B cell (primary cell): ENCODE data around the gene EPHB1. TPM values are rescaled to one million over a fixed set of nuclear protein-coding genes. Genes with fewer than 3 reads are reported as not detected.

Experiments used
- ATAC-seq: fragments of 200-7000 bp; cut with Tn5 transposase; one replicate; pipeline ENCODE4 v1.10.0; 2021; ENCODE audit warnings: low read depth, mild to moderate bottlenecking, moderate number of reproducible peaks, moderate library complexity
- CTCF ChIA-PET: fragments of 350-600 bp; sonication (Branson Sonifier 250); formaldehyde crosslinking; loops from one replicate; lab custom pipeline; 2021; ENCODE audit warnings: antibody characterized with exemption, inconsistent platforms; lab: Charles Lee
- POLR2A ChIA-PET: fragments of 350-600 bp; sonication (Branson Sonifier 250); formaldehyde crosslinking; loops from one replicate; lab custom pipeline; 2021; ENCODE audit warnings: antibody characterized with exemption; lab: Charles Lee
- DNase-seq: peaks from one replicate; pipeline ENCODE4 v3.0.0; 2013
- H2AFZ ChIP-seq: 2 replicates; pipeline ENCODE4 v1.6.1; 2012; ENCODE audit warnings: mild to moderate bottlenecking, low read depth, low read length; ENCODE audit not compliant: insufficient read depth, poor library complexity, severe bottlenecking
- H3K27ac ChIP-seq, 2 donors: 1 replicate in 1 of 2; 2 replicates in 1 of 2; pipeline ENCODE4 v1.5.1; 2012 to 2013; ENCODE audit warnings: low read length in 2 of 2, mild to moderate bottlenecking in 2 of 2, moderate library complexity in 1 of 2
- H3K27me3 ChIP-seq, 4 experiments: fragments of 200-600 bp in 1 of 4; sonication (generic) in 1 of 4; replicated peaks in 1 of 4; 1 replicate in 2 of 4; 2 replicates in 2 of 4; pipeline versions ENCODE4 v1.6.1 to v1.7.0; 2013 to 2016; ENCODE audit warnings: low read length in 3 of 4, mild to moderate bottlenecking in 2 of 4, mixed read lengths in 1 of 4, moderate library complexity in 1 of 4; ENCODE audit not compliant: insufficient read depth in 4 of 4, control insufficient read depth in 3 of 4; ENCODE audit errors: control extremely low read depth in 1 of 4
- H3K36me3 ChIP-seq, 2 experiments: replicated peaks in 1 of 2; 1 replicate in 1 of 2; 2 replicates in 1 of 2; pipeline versions ENCODE4 v1.6.1 to v1.7.1; 2013; ENCODE audit warnings: low read length in 1 of 2; ENCODE audit not compliant: insufficient read depth in 2 of 2, control insufficient read depth in 1 of 2; ENCODE audit errors: control extremely low read depth in 1 of 2, extremely low read depth in 1 of 2
- H3K4me1 ChIP-seq, 2 donors: fragments of 200-600 bp in 1 of 2; sonication (generic) in 1 of 2; 1 replicate in 1 of 2; 2 replicates in 1 of 2; pipeline versions ENCODE4 v1.5.1 to v1.6.1; 2013 to 2017; ENCODE audit warnings: low read length in 2 of 2; ENCODE audit not compliant: control insufficient read depth in 2 of 2, insufficient read depth in 2 of 2
- H3K4me2 ChIP-seq: replicated peaks from 2 replicates; pipeline ENCODE3; 2012; ENCODE audit warnings: mild to moderate bottlenecking, low read depth, low read length; ENCODE audit not compliant: poor library complexity, severe bottlenecking
- H3K4me3 ChIP-seq, 5 experiments: fragments of 200-600 bp in 1 of 5; sonication (generic) in 1 of 5; 1 replicate in 3 of 5; 2 replicates in 2 of 5; pipeline versions ENCODE4 v1.5.1 to v1.7.0; 2011 to 2016; ENCODE audit warnings: low read length in 4 of 5, mild to moderate bottlenecking in 4 of 5, low read depth in 2 of 5, control low read depth in 1 of 5, moderate library complexity in 1 of 5; ENCODE audit not compliant: insufficient read depth in 1 of 5; ENCODE audit errors: control extremely low read depth in 1 of 5, extremely low read depth in 1 of 5
- H3K79me2 ChIP-seq: fragments of 200-600 bp; sonication (generic); one replicate; pipeline ENCODE4 v1.6.0; 2016; ENCODE audit warnings: low read length; ENCODE audit not compliant: control insufficient read depth, insufficient read depth
- H3K9ac ChIP-seq: fragments of 200-600 bp; sonication (generic); 2 replicates; pipeline ENCODE4 v1.6.1; 2017; ENCODE audit warnings: mild to moderate bottlenecking, low read length, moderate library complexity
- H3K9me3 ChIP-seq, 3 donors: one replicate each; pipeline versions ENCODE4 v1.6.1 to v1.7.1; 2013; ENCODE audit warnings: low read length in 2 of 3; ENCODE audit not compliant: control insufficient read depth in 2 of 3, insufficient read depth in 1 of 3; ENCODE audit errors: control extremely low read depth in 1 of 3
- H4K20me1 ChIP-seq: 2 replicates; pipeline ENCODE4 v1.6.0; 2012; ENCODE audit warnings: mild to moderate bottlenecking, low read length; ENCODE audit not compliant: insufficient read depth, control insufficient read depth, poor library complexity, severe bottlenecking
- H3K27ac Mint-ChIP-seq: one replicate; pipeline ENCODE4 v1.8.0; 2021; ENCODE audit warnings: mixed read lengths
- H3K27me3 Mint-ChIP-seq: one replicate; pipeline ENCODE4 v1.8.0; 2021; ENCODE audit warnings: mixed read lengths
- H3K4me1 Mint-ChIP-seq: one replicate; pipeline ENCODE4 v1.8.0; 2021; ENCODE audit warnings: mixed read lengths
- H3K4me3 Mint-ChIP-seq: one replicate; pipeline ENCODE4 v1.8.0; 2021; ENCODE audit warnings: mixed read lengths
- H3K9me3 Mint-ChIP-seq: one replicate; pipeline ENCODE4 v1.8.0; 2022; ENCODE audit warnings: mixed read lengths; ENCODE audit not compliant: insufficient read depth
- EZH2 ChIP-seq: IDR thresholded peaks from 2 replicates; pipeline ENCODE4 v1.6.1; 2012; ENCODE audit warnings: borderline replicate concordance, low read depth, mild to moderate bottlenecking, moderate library complexity, low read length; ENCODE audit not compliant: insufficient read depth, poor library complexity, severe bottlenecking
- WGBS: methylation state at CpG from one replicate; pipeline ENCODE4 v1.1.5; 2013; ENCODE audit warnings: missing lambda C conversion rate; ENCODE audit not compliant: insufficient coverage; 5-methylcytosine and 5-hydroxymethylcytosine counted together
- intact Hi-C: fragments of 100-400 bp; cut with micrococcal nuclease; formaldehyde crosslinking; loops from one replicate; pipeline ENCODE4 v1.10.0; 2022
- polyA plus RNA-seq: library from polyadenylated mRNA; depleted of rRNA; stranded (reverse); fragments of >200 nt; gene quantifications from 2 replicates; pipeline ENCODE4 v1.2.3, GENCODE V29; 2012
- total RNA-seq, 2 donors: library from RNA; stranded (reverse); fragments of 120-200 nt in 1 of 2; gene quantifications; 1 replicate in 1 of 2; 2 replicates in 1 of 2; pipeline versions ENCODE4 v1.2.3 to v1.2.4, GENCODE V29; 2013 to 2022
- TF ChIP-seq, protein P1 (sequence below): fragments of 200-600 bp; IDR thresholded peaks from one replicate; pipeline ENCODE4 v1.8.0; 2022; ENCODE audit warnings: antibody characterized with exemption, mild to moderate bottlenecking

The EPHB1 gene
- total and polyA plus RNA-seq, 2 donors (not counting 1 experiment from before 2014, with no cell fraction given) = 0.01 TPM; not detected in 1

DNA sequence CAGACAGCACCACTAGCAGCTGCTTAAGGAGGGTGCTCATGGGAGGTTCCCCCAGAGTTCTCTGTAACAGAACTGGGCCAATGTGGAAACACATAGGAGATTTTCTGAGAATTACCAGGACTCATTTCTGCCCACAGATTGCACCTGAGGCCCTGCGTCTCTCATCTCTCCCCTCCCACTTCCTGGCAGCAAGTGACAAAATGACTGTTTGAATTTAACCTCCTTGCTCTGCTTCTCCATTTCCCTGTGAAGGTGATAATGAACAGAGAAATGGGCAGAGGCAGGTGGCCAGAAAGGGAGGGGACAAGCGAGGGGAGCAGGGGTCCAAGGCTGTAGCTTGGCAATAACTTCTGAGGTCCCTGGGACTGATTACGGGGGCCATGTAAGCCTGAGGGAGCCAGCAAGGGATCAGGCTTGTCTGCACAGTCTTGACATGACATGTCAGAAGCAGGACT, 8.0 kb downstream of the EPHB1 start:
- ChIA-PET CTCF (no interaction called here), POLR2A (no interaction called here)
- no peaks in the 10 kb centered on the region for H3K4me1 ChIP-seq
- no peak overlapping the region for H2AFZ ChIP-seq
- H4K20me1 ChIP-seq = no peaks in the 10 kb centered on the region
- ATAC-seq (no peak), DNase-seq (no peak)
- no peaks in the 10 kb centered on the region for H3K36me3 ChIP-seq
- H3K27me3 Mint-ChIP-seq = peaks cover 20% of the 10 kb centered on the region
- H3K9me3 ChIP-seq = no peaks in the 10 kb centered on the region
- H3K27ac ChIP-seq = no peak overlapping the region
- H3K4me3 Mint-ChIP-seq = no peak overlapping the region
- H3K27ac Mint-ChIP-seq = no peak overlapping the region
- H3K27me3 ChIP-seq = peaks cover 0 to 17% (median 0%) of the 10 kb centered on the region in 4 experiments
- intact Hi-C loops = no loop called here
- H3K4me3 ChIP-seq = no peak overlapping the region
- H3K4me2 ChIP-seq = no peak overlapping the region
- WGBS = 72% methylated on average over 2 of the region's 3 CpGs
- TF ChIP-seq, protein P1, sequence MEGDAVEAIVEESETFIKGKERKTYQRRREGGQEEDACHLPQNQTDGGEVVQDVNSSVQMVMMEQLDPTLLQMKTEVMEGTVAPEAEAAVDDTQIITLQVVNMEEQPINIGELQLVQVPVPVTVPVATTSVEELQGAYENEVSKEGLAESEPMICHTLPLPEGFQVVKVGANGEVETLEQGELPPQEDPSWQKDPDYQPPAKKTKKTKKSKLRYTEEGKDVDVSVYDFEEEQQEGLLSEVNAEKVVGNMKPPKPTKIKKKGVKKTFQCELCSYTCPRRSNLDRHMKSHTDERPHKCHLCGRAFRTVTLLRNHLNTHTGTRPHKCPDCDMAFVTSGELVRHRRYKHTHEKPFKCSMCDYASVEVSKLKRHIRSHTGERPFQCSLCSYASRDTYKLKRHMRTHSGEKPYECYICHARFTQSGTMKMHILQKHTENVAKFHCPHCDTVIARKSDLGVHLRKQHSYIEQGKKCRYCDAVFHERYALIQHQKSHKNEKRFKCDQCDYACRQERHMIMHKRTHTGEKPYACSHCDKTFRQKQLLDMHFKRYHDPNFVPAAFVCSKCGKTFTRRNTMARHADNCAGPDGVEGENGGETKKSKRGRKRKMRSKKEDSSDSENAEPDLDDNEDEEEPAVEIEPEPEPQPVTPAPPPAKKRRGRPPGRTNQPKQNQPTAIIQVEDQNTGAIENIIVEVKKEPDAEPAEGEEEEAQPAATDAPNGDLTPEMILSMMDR = no peak
- no peak for TF ChIP-seq EZH2
- H3K4me1 Mint-ChIP-seq = no peaks in the 10 kb centered on the region
- H3K9me3 Mint-ChIP-seq = no peaks in the 10 kb centered on the region
- H3K79me2 ChIP-seq = no peaks in the 10 kb centered on the region
- no peak overlapping the region for H3K9ac ChIP-seq

GRCh38 chr3:134803652-134804051, 8.6 kb downstream of the EPHB1 start:
- Histone ChIP-seq H3K4me1 (no peaks in the 10 kb centered on the region), H3K4me3 (no peak overlapping the region), H4K20me1 (no peaks in the 10 kb centered on the region), H3K4me2 (no peak overlapping the region), H3K79me2 (no peaks in the 10 kb centered on the region), H3K27ac (no peak overlapping the region), H3K9me3 (no peaks in the 10 kb centered on the region), H3K9ac (no peak overlapping the region), H2AFZ (no peak overlapping the region), H3K36me3 (no peaks in the 10 kb centered on the region), H3K27me3 (peaks cover 0 to 11% (median 0%) of the 10 kb centered on the region in 4 experiments)
- WGBS = 94% methylated on average over 2 of the region's 4 CpGs
- TF ChIP-seq EZH2 = no peak
- TF ChIP-seq, protein P1 = no peak
- Mint-ChIP-seq H3K9me3 (no peaks in the 10 kb centered on the region), H3K27me3 (peaks cover 19% of the 10 kb centered on the region), H3K4me1 (no peaks in the 10 kb centered on the region), H3K27ac (no peak overlapping the region), H3K4me3 (no peak overlapping the region)
- ATAC-seq (no peak), DNase-seq (no peak)
- CTCF ChIA-PET = no interaction called here
- POLR2A ChIA-PET = no interaction called here
- intact Hi-C loops = no loop called here
